WTC11 (cell line): ENCODE data around the gene LEFTY1. TPM values are rescaled to one million over a fixed set of nuclear protein-coding genes. Genes with fewer than 3 reads are reported as not detected.

ENCODE experiments used
- ATAC-seq: fragments of 200-7000 bp; cut with Tn5 transposase; 2 replicates; pipeline ENCODE4 v1.10.0; 2021; ENCODE audit warnings: mild to moderate bottlenecking, moderate library complexity
- CTCF ChIA-PET: fragments of 300-600 bp; sonication (Branson Sonifier 250); formaldehyde crosslinking; loops from one replicate; lab custom pipeline; 2021; ENCODE audit warnings: antibody characterized with exemption; lab: Charles Lee
- POLR2A ChIA-PET: fragments of 350-600 bp; sonication (Branson Sonifier 250); formaldehyde crosslinking; loops from one replicate; lab custom pipeline; 2021; ENCODE audit warnings: antibody characterized with exemption; lab: Charles Lee
- DNase-seq: peaks from one replicate; pipeline ENCODE4 v3.0.0; 2021; ENCODE audit warnings: low spot score
- H3K27ac Mint-ChIP-seq: 2 replicates; pipeline ENCODE4 v1.8.0; 2021; ENCODE audit warnings: mixed read lengths
- H3K27me3 Mint-ChIP-seq: 2 replicates; pipeline ENCODE4 v1.8.0; 2021; ENCODE audit warnings: low read depth, mild to moderate bottlenecking, moderate library complexity, mixed read lengths
- H3K36me3 Mint-ChIP-seq: 2 replicates; pipeline ENCODE4 v1.8.0; 2021; ENCODE audit warnings: mixed read lengths
- H3K4me1 Mint-ChIP-seq: 2 replicates; pipeline ENCODE4 v1.8.0; 2022; ENCODE audit warnings: mixed read lengths
- H3K4me3 Mint-ChIP-seq: 2 replicates; pipeline ENCODE4 v1.8.0; 2021; ENCODE audit warnings: mild to moderate bottlenecking, moderate library complexity, mixed read lengths
- H3K9me3 Mint-ChIP-seq: 2 replicates; pipeline ENCODE4 v1.8.0; 2021; ENCODE audit warnings: mixed read lengths
- ATF1 ChIP-seq: sonication (generic); formaldehyde crosslinking; IDR thresholded peaks from 2 replicates; pipeline ENCODE4 v1.8.1; 2023; ENCODE audit warnings: mild to moderate bottlenecking, moderate library complexity, missing genetic modification reagents
- ATF6 ChIP-seq: sonication (generic); formaldehyde crosslinking; IDR thresholded peaks from 2 replicates; pipeline ENCODE4 v1.8.1; 2023; ENCODE audit warnings: mild to moderate bottlenecking, missing genetic modification reagents
- CREB1 ChIP-seq: sonication (generic); formaldehyde crosslinking; IDR thresholded peaks from 2 replicates; pipeline ENCODE4 v1.8.0; 2023; ENCODE audit warnings: mild to moderate bottlenecking, missing genetic modification reagents
- E2F5 ChIP-seq: sonication (generic); formaldehyde crosslinking; IDR thresholded peaks from 2 replicates; pipeline ENCODE4 v1.8.1; 2022; ENCODE audit warnings: mild to moderate bottlenecking, moderate library complexity, missing genetic modification reagents
- FOXP4 ChIP-seq: sonication (generic); formaldehyde crosslinking; IDR thresholded peaks from 2 replicates; pipeline ENCODE4 v1.8.0; 2022; ENCODE audit warnings: mild to moderate bottlenecking, missing genetic modification reagents
- HMGXB4 ChIP-seq: sonication (generic); formaldehyde crosslinking; IDR thresholded peaks from 2 replicates; pipeline ENCODE4 v1.8.1; 2023; ENCODE audit warnings: mild to moderate bottlenecking, moderate library complexity, missing genetic modification reagents
- JUN ChIP-seq: sonication (generic); formaldehyde crosslinking; IDR thresholded peaks from 2 replicates; pipeline ENCODE4 v1.8.0; 2023; ENCODE audit warnings: mild to moderate bottlenecking, missing genetic modification reagents
- KAT7 ChIP-seq: sonication (generic); formaldehyde crosslinking; IDR thresholded peaks from 2 replicates; pipeline ENCODE4 v1.8.1; 2023; ENCODE audit warnings: missing genetic modification reagents, mild to moderate bottlenecking, borderline replicate concordance
- NFE2L1 ChIP-seq: sonication (generic); formaldehyde crosslinking; IDR thresholded peaks from 2 replicates; pipeline ENCODE4 v1.8.1; 2023; ENCODE audit warnings: missing genetic modification reagents
- NR1H2 ChIP-seq: sonication (generic); formaldehyde crosslinking; IDR thresholded peaks from 2 replicates; pipeline ENCODE4 v1.9.0; 2021; ENCODE audit warnings: mild to moderate bottlenecking, moderate library complexity, missing genetic modification reagents
- NR2C2 ChIP-seq: sonication (generic); formaldehyde crosslinking; IDR thresholded peaks from 2 replicates; pipeline ENCODE4 v1.8.0; 2022; ENCODE audit warnings: mild to moderate bottlenecking, missing genetic modification reagents
- OVOL2 ChIP-seq: fragments of 250-450 bp; sonication (Bioruptor Pico); IDR thresholded peaks from 2 replicates; pipeline ENCODE4 v1.9.0; 2021; ENCODE audit warnings: mild to moderate bottlenecking, borderline replicate concordance
- PRRX2 ChIP-seq: fragments of 250-450 bp; sonication (Bioruptor Pico); IDR thresholded peaks from 2 replicates; pipeline ENCODE4 v1.8.0; 2021; ENCODE audit warnings: mild to moderate bottlenecking
- SMAD4 ChIP-seq: sonication (generic); formaldehyde crosslinking; IDR thresholded peaks from 2 replicates; pipeline ENCODE4 v1.8.0; 2022; ENCODE audit warnings: mild to moderate bottlenecking, missing genetic modification reagents
- STAT6 ChIP-seq: sonication (generic); formaldehyde crosslinking; conservative IDR thresholded peaks from 2 replicates; pipeline ENCODE4 v1.8.1; 2023; ENCODE audit warnings: mild to moderate bottlenecking, low read depth, missing genetic modification reagents, moderate library complexity
- TEAD1 ChIP-seq: sonication (generic); formaldehyde crosslinking; IDR thresholded peaks from 2 replicates; pipeline ENCODE4 v1.8.0; 2022; ENCODE audit warnings: mild to moderate bottlenecking, missing genetic modification reagents
- USF1 ChIP-seq: sonication (generic); formaldehyde crosslinking; IDR thresholded peaks from 2 replicates; pipeline ENCODE4 v1.8.0; 2022; ENCODE audit warnings: mild to moderate bottlenecking, missing genetic modification reagents
- ZNF138 ChIP-seq: sonication (generic); formaldehyde crosslinking; conservative IDR thresholded peaks from 2 replicates; pipeline ENCODE4 v1.8.1; 2022; ENCODE audit warnings: mild to moderate bottlenecking, moderate library complexity, missing genetic modification reagents
- ZNF416 ChIP-seq: fragments of 250-450 bp; sonication (Bioruptor Pico); IDR thresholded peaks from 2 replicates; pipeline ENCODE4 v1.9.0; 2021; ENCODE audit warnings: mild to moderate bottlenecking, inconsistent platforms
- total RNA-seq: library from RNA; stranded (reverse); gene quantifications from 3 replicates; pipeline ENCODE4 v1.2.3, GENCODE V29; 2021

The LEFTY1 gene
- total RNA-seq, 1 experiment from 2014 or later = 52.9 TPM

- Mint-ChIP-seq H3K4me1 (no peaks in the 10 kb centered on the region), H3K4me3 (no peak overlapping the region), H3K27me3 (no peaks in the 10 kb centered on the region), H3K36me3 (peaks cover 76% of the 10 kb centered on the region), H3K9me3 (no peaks in the 10 kb centered on the region), H3K27ac (no peak overlapping the region)
- ATAC-seq = no peak
- ChIA-PET POLR2A (no interaction called here), CTCF (interaction anchor here (0.9 kb wide), 1 partner anchor 124 kb away, joined by 3 read pairs; no protein-coding TSS in a partner anchor)
- TF ChIP-seq ZNF138 (no peak), OVOL2 (no peak), USF1 (CRISPR knock-in tag) (no peak), HMGXB4 (CRISPR knock-in tag) (no peak), NR1H2 (CRISPR knock-in tag) (no peak)
- no peak for DNase-seq
These were observed 25.8 kb downstream of the LEFTY1 start for GRCh38 chr1:225863167-225863566.

GRCh38 chr1:225862581-225862950 lies 26.4 kb downstream of the LEFTY1 start:
- no peak overlapping the region for H3K4me3 Mint-ChIP-seq
- no peak overlapping the region for H3K27ac Mint-ChIP-seq
- peaks cover 74% of the 10 kb centered on the region for H3K36me3 Mint-ChIP-seq
- DNase-seq (no peak), ATAC-seq (no peak)
- no peaks in the 10 kb centered on the region for H3K27me3 Mint-ChIP-seq
- POLR2A ChIA-PET = no interaction called here
- no peaks in the 10 kb centered on the region for H3K9me3 Mint-ChIP-seq
- CTCF ChIA-PET = no interaction called here
- H3K4me1 Mint-ChIP-seq = no peaks in the 10 kb centered on the region
- TF ChIP-seq E2F5 (CRISPR knock-in tag) = no peak
- TF ChIP-seq ATF6 = no peak
- TF ChIP-seq HMGXB4 (CRISPR knock-in tag) = no peak
- no peak for TF ChIP-seq KAT7 (CRISPR knock-in tag)
- TF ChIP-seq SMAD4 = no peak
- TF ChIP-seq ATF1 (CRISPR knock-in tag) = no peak
- TF ChIP-seq NR2C2 = no peak
- TF ChIP-seq ZNF416 (CRISPR knock-in tag) = no peak

GRCh38 chr1:225861834-225862580 lies 26.9 kb downstream of the LEFTY1 start:
- H3K4me1 Mint-ChIP-seq = no peaks in the 10 kb centered on the region
- ATAC-seq (no peak), DNase-seq (no peak)
- H3K27me3 Mint-ChIP-seq = no peaks in the 10 kb centered on the region
- no peaks in the 10 kb centered on the region for H3K9me3 Mint-ChIP-seq
- H3K36me3 Mint-ChIP-seq = peaks cover 74% of the 10 kb centered on the region
- CTCF ChIA-PET = interaction anchor here (2.3 kb wide), 1 partner anchor 17 kb away, joined by 8 read pairs; no protein-coding TSS in a partner anchor
- H3K27ac Mint-ChIP-seq = no peak overlapping the region
- POLR2A ChIA-PET = no interaction called here
- no peak overlapping the region for H3K4me3 Mint-ChIP-seq
- no peak for TF ChIP-seq FOXP4
- no peak for TF ChIP-seq ZNF138
- no peak for TF ChIP-seq TEAD1 (CRISPR knock-in tag)
- TF ChIP-seq NFE2L1 (CRISPR knock-in tag) = no peak
- TF ChIP-seq PRRX2 (CRISPR knock-in tag) = no peak
- TF ChIP-seq CREB1 (CRISPR knock-in tag) = no peak
- TF ChIP-seq STAT6 (CRISPR knock-in tag) = no peak
- TF ChIP-seq JUN = no peak
